MM.1S (cell line): ENCODE measurements around the gene ZNF862.

Experiments used
- DNase-seq: peaks from one replicate; pipeline ENCODE4 v3.0.0-alpha.2; 2015
- H2AFZ ChIP-seq: fragments of 300-600 bp; sonication (generic); 2 replicates; pipeline ENCODE4 v1.6.0; 2016; ENCODE audit warnings: antibody characterized with exemption, low read length
- H3F3A ChIP-seq: fragments of 300-600 bp; sonication (generic); 2 replicates; pipeline ENCODE4 v1.6.1; 2016; ENCODE audit warnings: mild to moderate bottlenecking, antibody characterized with exemption, low read length, moderate library complexity, mixed read lengths; ENCODE audit not compliant: insufficient read depth
- H3K27ac ChIP-seq: fragments of 300-600 bp; sonication (generic); 2 replicates; pipeline ENCODE4 v1.5.1; 2016; ENCODE audit warnings: mild to moderate bottlenecking, low read length
- H3K27me3 ChIP-seq: fragments of 300-600 bp; sonication (generic); replicated peaks from 2 replicates; pipeline ENCODE4 v1.6.0; 2016; ENCODE audit warnings: low read length; ENCODE audit not compliant: insufficient read depth
- H3K36me3 ChIP-seq: fragments of 300-600 bp; sonication (generic); replicated peaks from 2 replicates; pipeline ENCODE4 v1.6.1; 2016; ENCODE audit warnings: mild to moderate bottlenecking, low read length, mixed read lengths; ENCODE audit not compliant: insufficient read depth
- H3K4me1 ChIP-seq: fragments of 300-600 bp; sonication (generic); 2 replicates; pipeline ENCODE4 v1.6.1; 2016; ENCODE audit warnings: low read length, mixed read lengths
- H3K4me2 ChIP-seq: fragments of 300-600 bp; sonication (generic); 2 replicates; pipeline ENCODE4 v1.6.0; 2016; ENCODE audit warnings: low read depth, low read length
- H3K4me3 ChIP-seq: fragments of 300-600 bp; sonication (generic); 2 replicates; pipeline ENCODE4 v1.5.1; 2016; ENCODE audit warnings: low read length, mixed read lengths
- H3K79me2 ChIP-seq: fragments of 300-600 bp; sonication (generic); 2 replicates; pipeline ENCODE4 v1.6.1; 2016; ENCODE audit warnings: mixed run types, low read length, mixed read lengths
- H3K9ac ChIP-seq: fragments of 300-600 bp; sonication (generic); 2 replicates; pipeline ENCODE4 v1.6.1; 2016; ENCODE audit warnings: low read length, mixed read lengths
- H3K9me2 ChIP-seq: fragments of 300-600 bp; sonication (generic); replicated peaks from 2 replicates; pipeline ENCODE4 v1.6.1; 2016; ENCODE audit warnings: mild to moderate bottlenecking, low read length, mixed read lengths; ENCODE audit not compliant: insufficient read depth
- H3K9me3 ChIP-seq: fragments of 300-600 bp; sonication (generic); replicated peaks from 2 replicates; pipeline ENCODE4 v1.6.1; 2016; ENCODE audit warnings: mild to moderate bottlenecking, low read length, mixed read lengths; ENCODE audit not compliant: insufficient read depth
- H4K20me1 ChIP-seq: fragments of 300-600 bp; sonication (generic); 2 replicates; pipeline ENCODE4 v1.6.1; 2016; ENCODE audit warnings: mild to moderate bottlenecking, low read length, moderate library complexity, mixed read lengths; ENCODE audit not compliant: insufficient read depth
- EZH2 ChIP-seq: fragments of 300-600 bp; sonication (generic); optimal IDR thresholded peaks from 2 replicates; pipeline ENCODE3; 2017; ENCODE audit warnings: low read depth, mild to moderate bottlenecking, antibody characterized with exemption, low read length, mixed read lengths
- EZH2phosphoT487 ChIP-seq: fragments of 300-600 bp; sonication (generic); IDR thresholded peaks from 2 replicates; pipeline ENCODE4 v1.6.1; 2018; ENCODE audit warnings: antibody characterized with exemption, low read length
- TF ChIP-seq, protein P1 (sequence below): fragments of 300-600 bp; sonication (generic); IDR thresholded peaks from 2 replicates; pipeline ENCODE4 v1.5.1; 2016; ENCODE audit warnings: antibody characterized with exemption, low read length, mixed read lengths

The ZNF862 gene

DNA sequence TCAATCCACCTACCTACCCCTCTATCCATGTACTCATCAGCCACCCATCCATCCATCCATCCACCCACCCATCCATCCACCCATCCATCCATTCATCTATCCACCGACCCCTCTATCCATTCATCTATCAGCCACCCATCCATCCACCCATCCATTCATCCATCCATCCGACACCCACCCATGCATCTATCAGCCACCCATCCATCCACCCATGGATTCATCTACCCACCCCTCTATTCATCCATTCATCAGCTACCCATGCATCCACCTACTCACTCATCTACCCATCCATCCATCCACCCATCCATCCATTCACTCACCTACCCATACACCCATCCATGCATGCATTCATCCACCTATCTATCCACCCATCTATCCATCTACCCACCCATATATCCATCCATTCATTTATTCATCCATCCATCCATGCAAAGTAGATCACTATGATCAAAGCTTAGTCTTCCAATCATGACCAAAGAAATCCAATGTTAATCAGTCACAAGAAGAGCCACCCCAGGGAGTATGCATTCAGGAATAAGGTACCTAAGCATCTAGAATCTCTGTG lies 37.1 kb upstream of the ZNF862 start:
- H3K27me3 ChIP-seq, result peaks cover 51% of the 10 kb centered on the region
- no peaks in the 10 kb centered on the region for H3K9me2 ChIP-seq
- TF ChIP-seq, protein P1, sequence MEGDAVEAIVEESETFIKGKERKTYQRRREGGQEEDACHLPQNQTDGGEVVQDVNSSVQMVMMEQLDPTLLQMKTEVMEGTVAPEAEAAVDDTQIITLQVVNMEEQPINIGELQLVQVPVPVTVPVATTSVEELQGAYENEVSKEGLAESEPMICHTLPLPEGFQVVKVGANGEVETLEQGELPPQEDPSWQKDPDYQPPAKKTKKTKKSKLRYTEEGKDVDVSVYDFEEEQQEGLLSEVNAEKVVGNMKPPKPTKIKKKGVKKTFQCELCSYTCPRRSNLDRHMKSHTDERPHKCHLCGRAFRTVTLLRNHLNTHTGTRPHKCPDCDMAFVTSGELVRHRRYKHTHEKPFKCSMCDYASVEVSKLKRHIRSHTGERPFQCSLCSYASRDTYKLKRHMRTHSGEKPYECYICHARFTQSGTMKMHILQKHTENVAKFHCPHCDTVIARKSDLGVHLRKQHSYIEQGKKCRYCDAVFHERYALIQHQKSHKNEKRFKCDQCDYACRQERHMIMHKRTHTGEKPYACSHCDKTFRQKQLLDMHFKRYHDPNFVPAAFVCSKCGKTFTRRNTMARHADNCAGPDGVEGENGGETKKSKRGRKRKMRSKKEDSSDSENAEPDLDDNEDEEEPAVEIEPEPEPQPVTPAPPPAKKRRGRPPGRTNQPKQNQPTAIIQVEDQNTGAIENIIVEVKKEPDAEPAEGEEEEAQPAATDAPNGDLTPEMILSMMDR, result no peak
- TF ChIP-seq EZH2, result no peak
- TF ChIP-seq EZH2phosphoT487, result no peak
- H3F3A ChIP-seq, result no peaks in the 10 kb centered on the region
- H3K79me2 ChIP-seq, result no peaks in the 10 kb centered on the region
- no peak overlapping the region for H3K4me3 ChIP-seq
- no peak overlapping the region for H3K9ac ChIP-seq
- H2AFZ ChIP-seq, result no peak overlapping the region
- no peak overlapping the region for H3K27ac ChIP-seq
- H3K36me3 ChIP-seq, result no peaks in the 10 kb centered on the region
- no peak overlapping the region for H3K4me2 ChIP-seq
- H3K9me3 ChIP-seq, result no peaks in the 10 kb centered on the region
- H3K4me1 ChIP-seq, result no peaks in the 10 kb centered on the region
- H4K20me1 ChIP-seq, result no peaks in the 10 kb centered on the region
- no peak for DNase-seq

DNA sequence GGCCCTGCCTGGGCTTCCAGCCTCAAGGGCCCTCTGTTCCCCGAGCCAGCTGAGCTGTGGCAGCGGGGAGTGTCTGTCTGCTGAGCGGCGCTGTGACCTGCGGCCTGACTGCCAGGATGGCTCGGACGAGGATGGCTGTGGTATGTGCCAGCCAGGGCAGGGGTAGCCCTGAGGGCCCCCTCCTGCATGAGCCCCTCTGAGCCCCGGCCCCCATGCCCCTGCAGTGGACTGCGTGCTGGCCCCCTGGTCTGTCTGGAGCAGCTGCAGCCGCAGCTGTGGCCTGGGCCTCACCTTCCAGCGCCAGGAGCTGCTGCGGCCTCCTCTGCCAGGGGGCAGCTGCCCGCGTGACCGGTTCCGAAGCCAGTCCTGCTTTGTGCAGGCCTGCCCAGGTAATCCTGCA lies 36.4 kb upstream of the ZNF862 start:
- Histone ChIP-seq H3K27ac (no peak overlapping the region), H3K4me1 (no peaks in the 10 kb centered on the region), H3F3A (no peaks in the 10 kb centered on the region), H3K4me3 (no peak overlapping the region), H3K9me3 (no peaks in the 10 kb centered on the region), H3K9ac (no peak overlapping the region), H3K36me3 (no peaks in the 10 kb centered on the region), H4K20me1 (no peaks in the 10 kb centered on the region), H3K79me2 (no peaks in the 10 kb centered on the region), H3K9me2 (no peaks in the 10 kb centered on the region), H3K4me2 (no peak overlapping the region), H3K27me3 (peaks cover 51% of the 10 kb centered on the region), H2AFZ (no peak overlapping the region)
- TF ChIP-seq, protein P1, result no peak
- TF ChIP-seq EZH2 (no peak), EZH2phosphoT487 (no peak)
- DNase-seq, result no peak

DNA sequence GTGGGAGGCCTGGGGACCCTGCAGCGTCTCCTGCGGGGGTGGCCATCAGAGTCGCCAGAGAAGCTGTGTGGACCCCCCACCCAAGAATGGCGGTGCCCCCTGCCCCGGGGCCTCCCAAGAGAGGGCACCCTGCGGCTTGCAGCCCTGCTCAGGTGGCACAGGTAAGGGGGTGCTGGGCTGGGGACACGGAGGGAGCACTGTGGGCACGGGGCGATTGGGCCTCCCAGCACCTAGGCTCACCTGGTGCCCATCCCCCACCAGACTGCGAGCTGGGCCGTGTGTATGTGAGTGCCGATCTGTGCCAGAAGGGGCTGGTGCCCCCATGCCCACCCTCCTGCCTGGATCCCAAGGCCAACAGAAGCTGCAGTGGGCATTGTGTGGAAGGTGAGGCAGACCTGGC lies 35.2 kb upstream of the ZNF862 start:
- no peak overlapping the region for H3K9ac ChIP-seq
- no peak overlapping the region for H3K27ac ChIP-seq
- no peaks in the 10 kb centered on the region for H3F3A ChIP-seq

More for the DNA sequence above, 35.2 kb upstream of the ZNF862 start:
- no peaks in the 10 kb centered on the region for H3K4me1 ChIP-seq
- H4K20me1 ChIP-seq, result no peaks in the 10 kb centered on the region
- no peak overlapping the region for H2AFZ ChIP-seq
- no peak for DNase-seq
- no peaks in the 10 kb centered on the region for H3K36me3 ChIP-seq
- TF ChIP-seq EZH2phosphoT487 (no peak), EZH2 (no peak)
- TF ChIP-seq, protein P1, result no peak
- no peaks in the 10 kb centered on the region for H3K9me2 ChIP-seq
- no peak overlapping the region for H3K4me2 ChIP-seq
- peaks cover 56% of the 10 kb centered on the region for H3K27me3 ChIP-seq
- no peaks in the 10 kb centered on the region for H3K9me3 ChIP-seq
- no peak overlapping the region for H3K4me3 ChIP-seq
- no peaks in the 10 kb centered on the region for H3K79me2 ChIP-seq
